ENCODE results near the gene NEU1.

The NEU1 gene

GRCh38 chr6:31881136-31881859 lies 18.7 kb upstream of the NEU1 start:
- Mint-ChIP-seq H3K27me3 (no peaks in the 10 kb centered on the region), H3K36me3 (peaks cover 17% of the 10 kb centered on the region), H3K27ac (no peak overlapping the region), H3K4me3 (no peak overlapping the region), H3K9me3 (no peaks in the 10 kb centered on the region), H3K4me1 (no peaks in the 10 kb centered on the region)

DNA sequence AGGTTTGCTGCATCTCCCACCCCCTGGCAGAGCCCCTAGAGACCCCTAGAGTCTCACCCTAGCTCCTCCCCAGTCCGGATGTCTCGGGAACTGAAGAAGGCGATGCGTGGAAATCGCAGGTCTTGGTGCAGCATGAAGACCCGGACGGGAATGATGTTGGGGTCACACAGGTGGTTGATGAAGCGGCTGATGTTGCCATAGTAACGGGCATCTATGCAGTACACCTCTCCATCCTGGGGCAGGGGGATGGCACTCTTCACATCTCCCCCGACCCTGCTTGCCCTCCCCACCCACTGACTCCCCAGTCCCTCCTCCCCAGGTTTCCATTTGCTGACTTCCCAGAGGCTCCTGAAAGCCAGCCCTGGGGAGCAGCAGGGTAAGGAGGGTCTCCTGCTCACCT lies 18.0 kb upstream of the NEU1 start:
- H3K36me3 Mint-ChIP-seq: peaks cover 13% of the 10 kb centered on the region
- no peaks in the 10 kb centered on the region for H3K9me3 Mint-ChIP-seq
- no peaks in the 10 kb centered on the region for H3K4me1 Mint-ChIP-seq
- H3K27ac Mint-ChIP-seq: no peak overlapping the region
- no peak overlapping the region for H3K4me3 Mint-ChIP-seq
- no peaks in the 10 kb centered on the region for H3K27me3 Mint-ChIP-seq

- Mint-ChIP-seq H3K27me3 (no peaks in the 10 kb centered on the region), H3K36me3 (peaks cover 13% of the 10 kb centered on the region), H3K9me3 (no peaks in the 10 kb centered on the region), H3K27ac (no peak overlapping the region), H3K4me1 (no peaks in the 10 kb centered on the region), H3K4me3 (no peak overlapping the region)
Observed at GRCh38 chr6:31879901-31880300, 17.3 kb upstream of the NEU1 start.

GRCh38 chr6:31879143-31879542 lies 16.5 kb upstream of the NEU1 start:
- Mint-ChIP-seq H3K27me3 (no peaks in the 10 kb centered on the region), H3K4me1 (no peaks in the 10 kb centered on the region), H3K9me3 (no peaks in the 10 kb centered on the region), H3K27ac (no peak overlapping the region), H3K36me3 (peaks cover 13% of the 10 kb centered on the region), H3K4me3 (no peak overlapping the region)

DNA sequence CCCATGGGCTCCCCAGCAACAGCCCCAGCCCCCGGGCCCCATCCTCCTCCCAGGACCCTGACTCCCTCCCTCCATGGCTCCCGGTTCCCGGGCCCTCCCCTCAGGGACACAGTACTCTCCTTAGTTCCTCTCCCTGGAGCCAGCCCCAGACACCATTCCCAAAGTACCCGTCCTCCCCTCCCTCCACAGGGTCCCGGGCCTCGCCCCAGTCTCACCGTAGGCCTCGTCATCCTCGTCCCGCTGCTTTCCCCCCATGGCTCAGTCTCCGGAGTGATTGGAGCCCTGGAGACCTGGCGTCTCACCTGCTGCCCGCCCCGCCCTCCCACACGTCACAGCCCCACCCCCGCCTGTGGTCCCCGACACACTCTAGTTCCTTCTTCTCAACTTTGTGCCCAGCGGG lies 16.1 kb upstream of the NEU1 start, which contains the start of gene SLC44A4:
TSS of gene SLC44A4 (minus strand) at position 272 of the 400 bp plus-strand sequence. CDS start at position 255, 17 bp downstream.
- peaks cover 13% of the 10 kb centered on the region for H3K36me3 Mint-ChIP-seq
- no peak within 1 kb of the TSS for H3K4me3 Mint-ChIP-seq
- H3K27ac Mint-ChIP-seq: no peak within 1 kb of the TSS
- no peaks in the 10 kb centered on the region for H3K27me3 Mint-ChIP-seq
- no peaks in the 10 kb centered on the region for H3K9me3 Mint-ChIP-seq
- H3K4me1 Mint-ChIP-seq: no peaks in the 10 kb centered on the region

GRCh38 chr6:31878222-31878621 lies 15.6 kb upstream of the NEU1 start:
- Mint-ChIP-seq H3K27ac (no peak overlapping the region), H3K4me1 (no peaks in the 10 kb centered on the region)

GRCh38 chr6:31877651-31878161 lies 15.1 kb upstream of the NEU1 start:
- Mint-ChIP-seq H3K36me3 (peaks cover 13% of the 10 kb centered on the region), H3K27me3 (no peaks in the 10 kb centered on the region), H3K9me3 (no peaks in the 10 kb centered on the region), H3K4me3 (no peak overlapping the region), H3K4me1 (no peaks in the 10 kb centered on the region), H3K27ac (no peak overlapping the region)

More at GRCh38 chr6:31878222-31878621, 15.6 kb upstream of the NEU1 start:
- Mint-ChIP-seq H3K4me3 (no peak overlapping the region), H3K27me3 (no peaks in the 10 kb centered on the region), H3K9me3 (no peaks in the 10 kb centered on the region), H3K36me3 (peaks cover 13% of the 10 kb centered on the region)

GRCh38 chr6:31877125-31877650 lies 14.6 kb upstream of the NEU1 start:
- Mint-ChIP-seq H3K4me3 (no peak overlapping the region), H3K27me3 (no peaks in the 10 kb centered on the region), H3K27ac (no peak overlapping the region), H3K36me3 (peaks cover 13% of the 10 kb centered on the region), H3K4me1 (no peaks in the 10 kb centered on the region), H3K9me3 (no peaks in the 10 kb centered on the region)

GRCh38 chr6:31876357-31876756 lies 13.7 kb upstream of the NEU1 start:
- Mint-ChIP-seq H3K4me3 (no peak overlapping the region), H3K36me3 (peaks cover 9% of the 10 kb centered on the region), H3K27me3 (no peaks in the 10 kb centered on the region), H3K27ac (no peak overlapping the region), H3K9me3 (no peaks in the 10 kb centered on the region), H3K4me1 (no peaks in the 10 kb centered on the region)

- no peak overlapping the region for H3K4me3 Mint-ChIP-seq
- H3K9me3 Mint-ChIP-seq: no peaks in the 10 kb centered on the region
- no peaks in the 10 kb centered on the region for H3K4me1 Mint-ChIP-seq
- H3K27ac Mint-ChIP-seq: no peak overlapping the region
- H3K36me3 Mint-ChIP-seq: peaks cover 4% of the 10 kb centered on the region
- H3K27me3 Mint-ChIP-seq: no peaks in the 10 kb centered on the region
Observed at GRCh38 chr6:31875877-31876276, 13.3 kb upstream of the NEU1 start.

GRCh38 chr6:31874836-31875572 lies 12.4 kb upstream of the NEU1 start:
- no peak overlapping the region for H3K4me3 Mint-ChIP-seq
- no peaks in the 10 kb centered on the region for H3K4me1 Mint-ChIP-seq
- H3K36me3 Mint-ChIP-seq: peaks cover 3% of the 10 kb centered on the region
- H3K27me3 Mint-ChIP-seq: no peaks in the 10 kb centered on the region
- H3K27ac Mint-ChIP-seq: no peak overlapping the region
- no peaks in the 10 kb centered on the region for H3K9me3 Mint-ChIP-seq

- Mint-ChIP-seq H3K4me3 (no peak overlapping the region), H3K4me1 (no peaks in the 10 kb centered on the region), H3K27me3 (no peaks in the 10 kb centered on the region), H3K27ac (no peak overlapping the region), H3K9me3 (no peaks in the 10 kb centered on the region), H3K36me3 (no peaks in the 10 kb centered on the region)
Observed at GRCh38 chr6:31874084-31874670, 11.6 kb upstream of the NEU1 start.

DNA sequence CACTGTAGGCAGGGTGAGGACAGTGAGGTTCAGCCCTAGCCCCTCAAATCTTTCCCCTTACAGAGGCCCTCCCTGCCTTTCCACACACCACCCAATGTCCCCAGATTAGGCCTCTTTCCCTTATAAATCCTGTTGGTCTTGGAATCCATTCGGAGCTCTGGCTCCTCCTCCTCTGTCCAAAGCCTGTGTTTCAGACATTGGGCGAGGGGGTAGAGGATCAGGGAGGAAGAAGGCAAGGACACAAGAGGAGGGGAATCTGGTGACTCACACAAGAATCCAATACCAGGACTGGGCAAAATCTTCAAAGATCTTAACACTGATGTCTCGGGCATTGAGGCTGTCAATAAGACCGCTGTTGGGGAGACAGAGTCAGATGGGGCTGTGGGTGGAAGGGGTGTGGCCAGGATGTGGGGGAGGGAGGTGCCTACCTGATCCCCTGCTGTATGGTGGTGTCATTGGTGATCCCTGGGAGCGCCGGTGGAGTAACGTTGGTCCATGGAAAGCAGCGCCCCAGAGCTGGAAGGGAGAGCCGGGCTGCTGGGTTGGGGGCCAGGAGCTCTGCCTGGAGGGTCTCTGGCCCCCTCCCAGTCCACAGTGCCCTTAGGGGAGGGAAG lies 8.5 kb upstream of the NEU1 start:
- Mint-ChIP-seq H3K36me3 (no peaks in the 10 kb centered on the region), H3K27me3 (no peaks in the 10 kb centered on the region), H3K9me3 (no peaks in the 10 kb centered on the region), H3K27ac (no peak overlapping the region), H3K4me3 (no peak overlapping the region), H3K4me1 (no peaks in the 10 kb centered on the region)

DNA sequence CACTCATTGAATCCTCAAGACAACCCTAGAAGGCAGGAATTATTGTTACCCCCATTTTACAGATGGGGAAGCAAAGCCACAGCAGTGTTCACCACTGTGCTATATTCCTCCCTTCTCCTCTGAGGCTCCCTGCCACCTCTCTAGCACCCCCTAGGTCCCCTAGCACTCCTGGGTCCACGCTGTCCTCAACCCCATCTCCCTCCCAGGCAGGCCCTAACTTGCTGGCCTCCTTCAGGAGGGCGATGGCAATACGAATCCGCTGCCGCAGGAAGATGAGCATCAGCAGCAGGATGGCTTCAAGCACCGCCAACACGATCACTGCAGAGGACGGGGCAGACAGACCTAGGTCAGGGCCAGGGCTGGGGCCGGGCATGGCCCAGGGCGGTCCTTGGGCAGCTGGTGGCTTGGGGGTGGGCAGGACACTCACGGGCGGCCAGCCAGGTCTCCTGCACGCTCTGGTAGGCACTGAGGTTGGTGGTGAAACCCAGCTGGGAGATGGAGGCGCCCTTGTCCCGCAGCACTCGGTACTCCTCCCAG lies 7.8 kb upstream of the NEU1 start:
- no peaks in the 10 kb centered on the region for H3K9me3 Mint-ChIP-seq
- H3K27me3 Mint-ChIP-seq: no peaks in the 10 kb centered on the region
- H3K4me1 Mint-ChIP-seq: no peaks in the 10 kb centered on the region
- no peaks in the 10 kb centered on the region for H3K36me3 Mint-ChIP-seq
- H3K27ac Mint-ChIP-seq: no peak overlapping the region
- no peak overlapping the region for H3K4me3 Mint-ChIP-seq

- no peak overlapping the region for H3K27ac Mint-ChIP-seq
- H3K4me1 Mint-ChIP-seq: peaks cover 2% of the 10 kb centered on the region
- no peaks in the 10 kb centered on the region for H3K9me3 Mint-ChIP-seq
- H3K36me3 Mint-ChIP-seq: no peaks in the 10 kb centered on the region
- no peak overlapping the region for H3K4me3 Mint-ChIP-seq
- H3K27me3 Mint-ChIP-seq: no peaks in the 10 kb centered on the region
Observed at GRCh38 chr6:31869343-31869742, 6.7 kb upstream of the NEU1 start.
